Measurements from ENCODE around the gene MYL12A. TPM values are rescaled to one million over a fixed set of nuclear protein-coding genes. Genes with fewer than 3 reads are reported as not detected.

MYL12A gene
- total RNA-seq, 1 experiment from 2014 or later: 284 TPM

DNA sequence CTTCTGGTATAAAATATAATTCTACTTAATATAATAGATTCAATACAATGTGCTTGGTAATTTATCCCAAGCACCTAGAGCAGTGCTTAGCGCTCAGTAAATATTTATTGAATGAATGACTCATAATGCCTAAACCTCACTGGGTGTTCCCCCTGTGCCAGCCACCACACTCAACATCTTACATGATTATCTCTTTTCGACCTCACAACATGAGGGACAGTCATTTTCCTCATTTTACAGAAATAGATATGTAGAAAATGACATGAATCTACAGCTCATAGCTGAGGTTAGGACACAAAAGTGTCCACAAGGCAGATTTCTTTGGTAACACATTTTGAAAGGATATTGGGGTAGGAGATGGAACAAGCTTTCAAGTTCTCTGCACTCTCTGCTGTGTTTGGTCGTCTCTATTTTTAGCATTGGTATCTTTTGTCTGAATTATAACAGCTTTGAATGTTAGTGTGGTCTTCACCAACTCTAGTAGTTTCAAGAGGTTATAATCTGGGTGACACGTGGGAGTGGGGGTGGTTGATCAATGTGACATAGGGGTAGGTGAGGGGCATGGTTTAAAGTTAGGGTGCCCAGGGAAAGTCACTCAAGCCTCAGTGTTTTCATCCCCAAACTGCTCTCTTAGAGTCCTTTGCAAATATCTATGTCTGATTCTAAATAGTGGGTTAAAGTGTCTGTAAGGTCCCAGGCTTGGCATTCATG, 37.6 kb upstream of the MYL12A start:
- no peak for DNase-seq
- Histone ChIP-seq H3K9ac (ENCODE audit: extremely low read depth, insufficient read length, low read length) (no peak overlapping the region), H2BK120ac (ENCODE audit: low read depth, low read length, poor library complexity, severe bottlenecking) (no peak overlapping the region), H4K20me1 (ENCODE audit: control insufficient read depth, insufficient read depth, insufficient read length) (no peaks in the 10 kb centered on the region), H2BK12ac (ENCODE audit: insufficient read length, low read depth, low read length) (no peak overlapping the region), H2AFZ (ENCODE audit: low read length) (no peak overlapping the region), H2AK5ac (ENCODE audit: insufficient read length, low read length) (no peak overlapping the region), H4K8ac (replicated peaks; ENCODE audit: insufficient read length, low read depth, low read length) (no peak overlapping the region), H4K91ac (ENCODE audit: insufficient read length, low read depth, low read length) (no peak overlapping the region), H2BK20ac (ENCODE audit: low read depth, low read length, poor library complexity, severe bottlenecking) (no peak overlapping the region), H3K23ac (ENCODE audit: insufficient read length, low read depth, low read length) (no peak overlapping the region), H3K9me3 (ENCODE audit: control insufficient read depth, low read depth, low read length) (no peaks in the 10 kb centered on the region), H3K18ac (ENCODE audit: insufficient read length, low read depth, low read length) (no peak overlapping the region), H2BK15ac (ENCODE audit: low read depth, low read length) (no peak overlapping the region), H3K79me1 (ENCODE audit: insufficient read depth, low read depth, low read length, poor library complexity, severe bottlenecking) (no peaks in the 10 kb centered on the region), H4K5ac (ENCODE audit: insufficient read length, low read depth, low read length) (no peak overlapping the region), H3K4me2 (ENCODE audit: insufficient read depth, insufficient read length, low read length) (no peak overlapping the region), H3T11ph (ENCODE audit: low read length) (no peak overlapping the region), H3K56ac (ENCODE audit: insufficient read length, low read depth, low read length) (no peak overlapping the region), H3K4ac (ENCODE audit: low read depth, low read length) (no peak overlapping the region), H3K23me2 (ENCODE audit: insufficient read length, low read depth, low read length, poor library complexity, severe bottlenecking) (no peaks in the 10 kb centered on the region), H3K4me1 (ENCODE audit: insufficient read depth, low read length) (no peaks in the 10 kb centered on the region), H3K27ac (ENCODE audit: insufficient read length, low read depth, low read length) (no peak overlapping the region), H2BK5ac (ENCODE audit: insufficient read length, low read length) (no peak overlapping the region), H3K79me2 (ENCODE audit: insufficient read depth, low read length) (no peaks in the 10 kb centered on the region), H3K27me3 (ENCODE audit: insufficient read depth, low read length) (no peaks in the 10 kb centered on the region), H3K14ac (ENCODE audit: insufficient read depth, low read length) (no peak overlapping the region)
- TF ChIP-seq, protein P1, sequence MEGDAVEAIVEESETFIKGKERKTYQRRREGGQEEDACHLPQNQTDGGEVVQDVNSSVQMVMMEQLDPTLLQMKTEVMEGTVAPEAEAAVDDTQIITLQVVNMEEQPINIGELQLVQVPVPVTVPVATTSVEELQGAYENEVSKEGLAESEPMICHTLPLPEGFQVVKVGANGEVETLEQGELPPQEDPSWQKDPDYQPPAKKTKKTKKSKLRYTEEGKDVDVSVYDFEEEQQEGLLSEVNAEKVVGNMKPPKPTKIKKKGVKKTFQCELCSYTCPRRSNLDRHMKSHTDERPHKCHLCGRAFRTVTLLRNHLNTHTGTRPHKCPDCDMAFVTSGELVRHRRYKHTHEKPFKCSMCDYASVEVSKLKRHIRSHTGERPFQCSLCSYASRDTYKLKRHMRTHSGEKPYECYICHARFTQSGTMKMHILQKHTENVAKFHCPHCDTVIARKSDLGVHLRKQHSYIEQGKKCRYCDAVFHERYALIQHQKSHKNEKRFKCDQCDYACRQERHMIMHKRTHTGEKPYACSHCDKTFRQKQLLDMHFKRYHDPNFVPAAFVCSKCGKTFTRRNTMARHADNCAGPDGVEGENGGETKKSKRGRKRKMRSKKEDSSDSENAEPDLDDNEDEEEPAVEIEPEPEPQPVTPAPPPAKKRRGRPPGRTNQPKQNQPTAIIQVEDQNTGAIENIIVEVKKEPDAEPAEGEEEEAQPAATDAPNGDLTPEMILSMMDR (conservative IDR thresholded peaks at IDR 0.05): no peak
- no CpG with 5 or more reads among the region's 4 CpGs for WGBS (ENCODE audit: extremely low coverage, insufficient read length, low lambda C conversion rate)
- Mint-ChIP-seq H3K4me1 (peaks cover 5 to 6% of the 10 kb centered on the region in 2 experiments), H3K27ac (no peak overlapping the region; a peak in 1 of 7 replicates), H3K4me3 (no peak overlapping the region), H3K9me3 (0 out of 5 replicates have a peak, but pooled peaks cover 0 to under 1% of the 10 kb centered on the region in 2 experiments), H3K36me3 (ENCODE audit: insufficient read depth in 1 of 3, low read depth in 3 of 3) (no peaks in the 10 kb centered on the region; a peak in 1 of 7 replicates), H3K27me3 (ENCODE audit: low read depth) (no peaks in the 10 kb centered on the region)
